A673 (cell line): Measurements from ENCODE around the gene KREMEN1.

Experiments
- EZH2 ChIP-seq: fragments of 200-600 bp; sonication (generic); IDR thresholded peaks from 2 replicates; pipeline ENCODE4 v1.6.1; 2017; ENCODE audit warnings: borderline replicate concordance, low read depth, mild to moderate bottlenecking, mixed read lengths, antibody characterized with exemption, low read length; ENCODE audit not compliant: poor library complexity, severe bottlenecking
- TF ChIP-seq, protein P1 (sequence below): fragments of 300-800, 200-600 bp; sonication (generic); conservative IDR thresholded peaks from 2 replicates; pipeline ENCODE4 v1.5.1; 2017; ENCODE audit warnings: low read depth, mild to moderate bottlenecking, antibody characterized with exemption, low read length, moderate library complexity, mixed read lengths

DNA sequence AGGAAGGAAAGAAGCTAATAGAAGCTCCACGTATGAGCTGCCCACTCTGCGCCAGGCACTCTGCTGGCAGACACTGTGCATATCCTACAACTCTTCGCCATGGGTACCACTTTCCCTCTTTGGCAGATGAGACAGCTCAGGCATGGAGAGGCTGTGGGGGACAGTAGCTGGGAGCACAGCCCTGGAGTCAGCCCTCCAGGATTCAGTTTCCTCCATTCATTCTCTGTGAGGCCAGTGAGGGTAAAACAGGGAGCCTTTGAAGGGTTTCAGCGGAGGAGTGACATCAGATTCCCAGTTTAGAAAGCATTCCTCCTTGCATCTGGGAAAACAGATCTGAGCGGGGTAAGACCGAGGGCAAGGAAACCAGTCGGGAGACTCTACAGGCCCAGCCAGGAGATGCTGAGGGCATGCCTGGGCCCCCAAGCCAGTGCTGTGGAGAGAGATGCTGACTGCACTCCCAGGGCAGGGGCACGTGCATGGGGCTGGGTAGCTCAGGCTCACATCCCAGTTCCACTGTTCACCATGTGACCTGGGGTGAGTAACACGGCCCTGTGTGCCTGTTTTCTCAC lies 74.6 kb downstream of the KREMEN1 start:
- TF ChIP-seq, protein P1, sequence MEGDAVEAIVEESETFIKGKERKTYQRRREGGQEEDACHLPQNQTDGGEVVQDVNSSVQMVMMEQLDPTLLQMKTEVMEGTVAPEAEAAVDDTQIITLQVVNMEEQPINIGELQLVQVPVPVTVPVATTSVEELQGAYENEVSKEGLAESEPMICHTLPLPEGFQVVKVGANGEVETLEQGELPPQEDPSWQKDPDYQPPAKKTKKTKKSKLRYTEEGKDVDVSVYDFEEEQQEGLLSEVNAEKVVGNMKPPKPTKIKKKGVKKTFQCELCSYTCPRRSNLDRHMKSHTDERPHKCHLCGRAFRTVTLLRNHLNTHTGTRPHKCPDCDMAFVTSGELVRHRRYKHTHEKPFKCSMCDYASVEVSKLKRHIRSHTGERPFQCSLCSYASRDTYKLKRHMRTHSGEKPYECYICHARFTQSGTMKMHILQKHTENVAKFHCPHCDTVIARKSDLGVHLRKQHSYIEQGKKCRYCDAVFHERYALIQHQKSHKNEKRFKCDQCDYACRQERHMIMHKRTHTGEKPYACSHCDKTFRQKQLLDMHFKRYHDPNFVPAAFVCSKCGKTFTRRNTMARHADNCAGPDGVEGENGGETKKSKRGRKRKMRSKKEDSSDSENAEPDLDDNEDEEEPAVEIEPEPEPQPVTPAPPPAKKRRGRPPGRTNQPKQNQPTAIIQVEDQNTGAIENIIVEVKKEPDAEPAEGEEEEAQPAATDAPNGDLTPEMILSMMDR: no peak
- TF ChIP-seq EZH2: no peak
